Measurements from ENCODE around the gene BATF. TPM values are rescaled to one million over a fixed set of nuclear protein-coding genes. Genes with fewer than 3 reads are reported as not detected.
A peak's percentile ranks its signal among the peaks of the same experiment; 100 is the strongest.

The BATF gene
- total RNA-seq, 2 experiments from 2014 or later: 46.4 to 47.0 TPM

DNA sequence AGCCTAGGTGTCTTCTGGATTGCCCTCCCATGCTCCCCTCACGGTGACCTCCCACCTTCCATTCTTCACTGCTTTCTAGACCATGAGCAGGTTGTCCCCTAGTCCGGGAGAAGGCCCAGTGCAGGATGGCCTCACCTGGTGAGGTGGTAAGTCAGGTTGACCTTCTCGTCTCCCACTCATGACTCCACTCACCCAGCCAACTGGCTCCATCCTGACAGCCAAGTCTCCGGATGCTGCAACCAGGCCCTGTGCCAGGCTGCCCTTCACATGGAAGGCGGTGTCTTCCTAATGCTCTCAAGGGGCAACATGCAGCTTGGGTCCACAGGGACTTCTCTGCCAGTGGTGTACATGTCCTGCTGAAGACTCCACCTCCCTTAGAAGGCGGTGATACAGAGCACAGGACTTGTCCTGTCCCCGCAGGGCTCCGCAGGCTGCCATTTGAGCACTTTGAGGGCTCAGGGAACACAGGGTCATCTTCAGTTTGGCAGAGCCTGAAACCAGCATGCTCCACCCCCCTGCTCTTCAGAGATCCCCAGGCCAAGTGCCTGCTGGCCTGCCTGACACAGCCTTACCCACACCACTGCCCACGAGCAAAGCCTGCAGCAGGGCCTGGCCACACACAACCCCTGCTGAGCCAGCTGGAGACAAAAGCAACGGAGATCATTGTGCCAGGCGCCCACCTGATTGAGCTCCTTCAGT is 25.4 kb downstream of the BATF start:
- Mint-ChIP-seq H3K9me3 (no peaks in the 10 kb centered on the region), H3K4me3 (no peak overlapping the region), H3K4me1 (ENCODE audit: low read depth) (peaks cover 41% of the 10 kb centered on the region), H3K27ac (no peak overlapping the region), H3K36me3 (ENCODE audit: low read depth) (peaks cover 21% of the 10 kb centered on the region), H3K27me3 (no peaks in the 10 kb centered on the region)
- DNase-seq: no peak
- ChIA-PET CTCF (interaction anchor here (1.5 to 2.3 kb wide), 3 partner anchors 13 to 30 kb away, joined by 5 to 6 read pairs (median 5); no protein-coding TSS in a partner anchor), POLR2A (interaction anchor here (1.1 to 8.9 kb wide), 6 partner anchors 10 to 25 kb away, joined by 3 to 117 read pairs (median 4); partner anchors contain the start of gene BATF)
- intact Hi-C loops (cut with micrococcal nuclease): no loop called here
- ATAC-seq: no peak
- TF ChIP-seq CTCF (IDR thresholded peaks at IDR 0.05): no peak

DNA sequence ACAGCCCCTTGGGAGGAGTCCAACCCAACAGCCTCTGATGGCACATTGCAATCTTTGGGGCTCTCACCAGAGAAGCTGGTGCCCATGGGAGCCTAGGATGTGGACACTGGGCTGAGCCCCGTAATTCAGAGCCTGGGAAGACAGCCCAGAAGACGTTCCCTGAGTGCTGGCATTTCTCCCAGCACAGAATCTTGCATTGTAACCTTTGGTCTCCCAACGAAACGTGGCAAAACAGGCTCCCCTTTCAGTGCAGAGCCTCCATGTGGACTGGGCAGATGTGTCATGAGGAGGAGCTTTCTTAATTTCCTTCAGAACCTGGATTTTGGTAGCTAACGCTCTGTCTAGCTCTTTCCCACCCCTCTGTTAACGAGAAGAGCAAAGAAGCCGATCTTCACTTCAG is 26.3 kb downstream of the BATF start:
- intact Hi-C loops (cut with micrococcal nuclease): no loop called here
- Mint-ChIP-seq H3K36me3 (ENCODE audit: low read depth) (peaks cover 18% of the 10 kb centered on the region), H3K9me3 (no peaks in the 10 kb centered on the region), H3K4me3 (no peak overlapping the region), H3K27me3 (no peaks in the 10 kb centered on the region), H3K27ac (peak overlapping the region; percentile 37), H3K4me1 (ENCODE audit: low read depth) (peaks cover 37% of the 10 kb centered on the region)
- POLR2A ChIA-PET: interaction anchor here (1.1 to 2.7 kb wide), 4 partner anchors 8 to 26 kb away, joined by 4 to 8 read pairs (median 6); partner anchors contain the start of gene BATF
- DNase-seq (no peak), ATAC-seq (no peak)
- TF ChIP-seq CTCF (IDR thresholded peaks at IDR 0.05): no peak
- CTCF ChIA-PET: interaction anchor here (1.5 to 2.6 kb wide), 4 partner anchors 13 to 29 kb away, joined by 5 to 17 read pairs (median 5); no protein-coding TSS in a partner anchor

- no peak for TF ChIP-seq CTCF (IDR thresholded peaks at IDR 0.05)
- Mint-ChIP-seq H3K27ac (peak overlapping the region; percentile 43), H3K36me3 (ENCODE audit: low read depth) (peaks cover 18% of the 10 kb centered on the region), H3K4me3 (no peak overlapping the region), H3K27me3 (no peaks in the 10 kb centered on the region), H3K4me1 (ENCODE audit: low read depth) (peaks cover 33% of the 10 kb centered on the region), H3K9me3 (no peaks in the 10 kb centered on the region)
- ChIA-PET CTCF (interaction anchor here (1.3 to 2.6 kb wide), 5 partner anchors 13 to 105 kb away, joined by 3 to 17 read pairs (median 5); no protein-coding TSS in a partner anchor), POLR2A (interaction anchor here (1.1 to 2.7 kb wide), 4 partner anchors 9 to 27 kb away, joined by 4 to 8 read pairs (median 6); partner anchors contain the start of gene BATF)
- DNase-seq: peak; percentile 49
- peak; percentile 78 for ATAC-seq
- intact Hi-C loops (cut with micrococcal nuclease): no loop called here
Observed at GRCh38 chr14:75549169-75549568, 26.9 kb downstream of the BATF start.

- ChIA-PET POLR2A (interaction anchor here (0.5 to 1.6 kb wide), 2 partner anchors 8 to 10 kb away, joined by 3 read pairs; no protein-coding TSS in a partner anchor), CTCF (interaction anchor here (1.0 to 2.2 kb wide), 3 partner anchors 10 to 103 kb away, joined by 3 to 15 read pairs (median 5); no protein-coding TSS in a partner anchor)
- H3K9me3 Mint-ChIP-seq: no peaks in the 10 kb centered on the region
- no peak overlapping the region for H3K4me3 Mint-ChIP-seq
- no peaks in the 10 kb centered on the region for H3K27me3 Mint-ChIP-seq
- ATAC-seq (no peak), DNase-seq (no peak)
- no peak for TF ChIP-seq CTCF (IDR thresholded peaks at IDR 0.05)
- H3K27ac Mint-ChIP-seq: no peak overlapping the region
- intact Hi-C loops (cut with micrococcal nuclease): no loop called here
- peaks cover 36% of the 10 kb centered on the region for H3K4me1 Mint-ChIP-seq (ENCODE audit: low read depth)
- peaks cover 18% of the 10 kb centered on the region for H3K36me3 Mint-ChIP-seq (ENCODE audit: low read depth)
Observed at GRCh38 chr14:75551021-75551420, 28.8 kb downstream of the BATF start.

DNA sequence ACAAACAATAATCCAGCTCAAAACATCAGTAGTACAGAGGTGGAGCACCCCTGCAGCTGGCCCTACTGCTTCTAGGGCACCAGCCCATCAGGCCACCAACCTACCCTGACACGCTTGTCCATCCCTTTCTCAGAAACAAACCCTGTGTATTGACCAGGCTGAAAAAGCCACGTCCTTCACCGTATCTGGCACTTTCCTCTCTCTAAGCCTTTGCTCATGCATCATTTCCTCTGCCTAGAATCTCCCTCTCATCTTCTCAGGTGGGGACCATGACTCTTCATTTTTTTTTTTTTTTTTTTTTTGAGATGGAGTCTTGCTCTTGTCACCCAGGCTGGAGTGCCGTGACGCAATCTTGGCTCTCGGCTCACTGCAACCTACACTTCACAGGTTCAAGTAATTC is 30.9 kb downstream of the BATF start:
- ChIA-PET POLR2A (interaction anchor here (1.0 to 1.9 kb wide), 3 partner anchors 10 to 32 kb away, joined by 3 to 4 read pairs (median 3); no protein-coding TSS in a partner anchor), CTCF (interaction anchor here (1.1 to 2.2 kb wide), 3 partner anchors 8 to 246 kb away, joined by 4 to 15 read pairs (median 7); no protein-coding TSS in a partner anchor)
- Mint-ChIP-seq H3K4me1 (ENCODE audit: low read depth) (peaks cover 40% of the 10 kb centered on the region), H3K36me3 (ENCODE audit: low read depth) (no peaks in the 10 kb centered on the region), H3K4me3 (no peak overlapping the region), H3K27ac (no peak overlapping the region), H3K27me3 (no peaks in the 10 kb centered on the region), H3K9me3 (no peaks in the 10 kb centered on the region)
- ATAC-seq: no peak
- no peak for DNase-seq
- no peak for TF ChIP-seq CTCF (IDR thresholded peaks at IDR 0.05)
- intact Hi-C loops (cut with micrococcal nuclease): no loop called here

Data from activated CD8-positive, alpha-beta T cell treated with anti-CD3 and anti-CD28 coated beads for 36 hours (primary cell).